HG03095 (cell line): ENCODE results near the gene SLC25A21.
"Not testable (repeated sequence)": the region's sequence is repeated elsewhere in the genome, so short reads cannot be mapped to it uniquely, and the experiment has no call there.

Source experiments
- ATAC-seq: cut with Tn5 transposase; IDR thresholded peaks from one replicate; pipeline ENCODE4 v1.9.1; 2021; ENCODE audit warnings: moderate library complexity; ENCODE audit not compliant: unreplicated experiment

SLC25A21 gene

GRCh38 chr14:36900846-36901245 is 271.6 kb downstream of the SLC25A21 start:
- no peak for ATAC-seq

GRCh38 chr14:36896300-36896699 is 276.1 kb downstream of the SLC25A21 start:
- ATAC-seq, result not testable (repeated sequence)

GRCh38 chr14:36884049-36884448 is 288.4 kb downstream of the SLC25A21 start:
- no peak for ATAC-seq

- ATAC-seq, result no peak
These were observed 292.1 kb downstream of the SLC25A21 start for GRCh38 chr14:36880276-36880675.

GRCh38 chr14:36879558-36879957 is 292.8 kb downstream of the SLC25A21 start:
- ATAC-seq, result no peak

- no peak for ATAC-seq
These were observed 297.8 kb downstream of the SLC25A21 start for GRCh38 chr14:36874396-36875138.

GRCh38 chr14:36870776-36871175 is 301.6 kb downstream of the SLC25A21 start:
- ATAC-seq, result no peak

GRCh38 chr14:36869125-36869524 is 303.3 kb downstream of the SLC25A21 start:
- no peak for ATAC-seq

- ATAC-seq, result peak; percentile 73
These were observed 305.5 kb downstream of the SLC25A21 start for GRCh38 chr14:36866867-36867266.

- no peak for ATAC-seq
These were observed 309.1 kb downstream of the SLC25A21 start for GRCh38 chr14:36863271-36863670.

- ATAC-seq, result not testable (repeated sequence)
These were observed 310.2 kb downstream of the SLC25A21 start for GRCh38 chr14:36862237-36862636.

GRCh38 chr14:36860831-36861230 is 311.6 kb downstream of the SLC25A21 start:
- no peak for ATAC-seq

- no peak for ATAC-seq
These were observed 313.3 kb downstream of the SLC25A21 start for GRCh38 chr14:36859119-36859518.

GRCh38 chr14:36857842-36858445 is 314.5 kb downstream of the SLC25A21 start:
- ATAC-seq, result no peak

- ATAC-seq, result no peak
These were observed 315.3 kb downstream of the SLC25A21 start for GRCh38 chr14:36857136-36857535.

- no peak for ATAC-seq
These were observed 316.1 kb downstream of the SLC25A21 start for GRCh38 chr14:36856095-36856878.

GRCh38 chr14:36855396-36855795 is 317.0 kb downstream of the SLC25A21 start:
- ATAC-seq, result no peak

- ATAC-seq, result no peak
These were observed 319.3 kb downstream of the SLC25A21 start for GRCh38 chr14:36852981-36853691.

- ATAC-seq, result no peak
These were observed 324.2 kb downstream of the SLC25A21 start for GRCh38 chr14:36848213-36848612.

- no peak for ATAC-seq
These were observed 325.0 kb downstream of the SLC25A21 start for GRCh38 chr14:36847366-36847765.

GRCh38 chr14:36845356-36846012 is 326.9 kb downstream of the SLC25A21 start:
- ATAC-seq, result no peak
